ENCODE measurements around the gene IGFBP2. TPM values are rescaled to one million over a fixed set of nuclear protein-coding genes. Genes with fewer than 3 reads are reported as not detected.
"Not testable (repeated sequence)": the region's sequence is repeated elsewhere in the genome, so short reads cannot be mapped to it uniquely, and the experiment has no call there.

IGFBP2 gene
- total and polyA plus RNA-seq, 2 experiments from 2014 or later: 163 to 338 TPM

DNA sequence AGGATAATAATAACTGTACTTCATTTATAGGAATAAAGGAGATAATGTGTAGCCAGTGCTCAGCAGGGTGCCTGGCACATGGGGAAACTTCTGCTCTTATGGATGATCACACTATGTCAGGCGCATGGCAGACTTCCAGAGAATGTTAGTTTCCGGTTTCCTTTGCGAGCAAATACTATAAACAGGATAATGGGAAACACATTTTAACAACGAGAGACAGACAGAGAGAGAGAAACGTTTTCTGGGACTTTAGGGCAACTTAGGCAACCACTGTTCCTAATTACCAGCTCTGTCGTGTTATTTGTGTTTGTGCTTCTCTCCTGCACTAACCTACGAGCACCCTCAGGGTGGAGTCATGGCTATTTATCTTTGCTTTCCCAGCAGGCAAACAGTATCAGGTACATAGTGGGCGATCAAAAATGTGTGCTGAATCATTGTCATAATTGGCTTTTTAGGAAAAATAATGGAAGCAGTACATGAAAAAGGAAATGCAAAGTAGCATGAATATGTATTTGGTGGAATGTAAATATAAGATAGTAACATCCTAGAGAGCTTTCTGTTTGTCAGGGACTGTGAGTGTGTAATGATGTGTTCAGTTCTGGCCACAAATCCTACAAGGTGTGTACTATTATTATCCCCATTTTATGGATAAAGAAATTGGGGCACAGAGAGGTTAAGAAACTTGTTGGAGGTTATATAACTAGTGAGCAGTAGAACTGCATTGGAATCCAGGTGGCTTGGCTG, 36.8 kb upstream of the IGFBP2 start:
- Histone ChIP-seq H3K9me3 (ENCODE audit: low read depth) (no peaks in the 10 kb centered on the region), H3K36me3 (replicated peaks; ENCODE audit: insufficient read depth, low read depth) (no peaks in the 10 kb centered on the region), H3K79me2 (no peaks in the 10 kb centered on the region), H3K9me2 (replicated peaks; ENCODE audit: insufficient read depth) (no peaks in the 10 kb centered on the region), H4K20me1 (ENCODE audit: insufficient read depth, poor library complexity, severe bottlenecking) (no peaks in the 10 kb centered on the region), H3K4me2 (peak overlapping the region; percentile 43), H2AFZ (no peak overlapping the region), H3K4me1 (ENCODE audit: insufficient read depth) (no peaks in the 10 kb centered on the region), H3K27me3 (no peaks in the 10 kb centered on the region), H3K4me3 (no peak overlapping the region), H3K27ac (peak overlapping the region; percentile 26)
- peak; percentile 62 for DNase-seq (ENCODE audit: low spot score)
- no peak for TF ChIP-seq EZH2 (IDR thresholded peaks at IDR 0.05; ENCODE audit: borderline replicate concordance)
- TF ChIP-seq EZH2phosphoT487 (IDR thresholded peaks at IDR 0.05; ENCODE audit: low read depth, severe bottlenecking, unreplicated experiment): no peak
- no peak for TF ChIP-seq CTCF (IDR thresholded peaks at IDR 0.05; ENCODE audit: poor library complexity)
- 37% methylated on average over 8 of the region's 8 CpGs for WGBS (ENCODE audit: low lambda C conversion rate, missing lambda C conversion rate)

- Histone ChIP-seq H4K20me1 (ENCODE audit: insufficient read depth, poor library complexity, severe bottlenecking) (no peaks in the 10 kb centered on the region), H3K4me3 (no peak overlapping the region), H3K4me2 (peak overlapping the region; percentile 43), H3K27me3 (no peaks in the 10 kb centered on the region), H2AFZ (no peak overlapping the region), H3K36me3 (replicated peaks; ENCODE audit: insufficient read depth, low read depth) (no peaks in the 10 kb centered on the region), H3K4me1 (ENCODE audit: insufficient read depth) (no peaks in the 10 kb centered on the region), H3K9me2 (replicated peaks; ENCODE audit: insufficient read depth) (no peaks in the 10 kb centered on the region), H3K27ac (peak overlapping the region; percentile 26), H3K9me3 (ENCODE audit: low read depth) (no peaks in the 10 kb centered on the region), H3K79me2 (no peaks in the 10 kb centered on the region)
- 56% methylated on average over 5 of the region's 5 CpGs for WGBS (ENCODE audit: low lambda C conversion rate, missing lambda C conversion rate)
- TF ChIP-seq EZH2 (IDR thresholded peaks at IDR 0.05; ENCODE audit: borderline replicate concordance) (no peak), EZH2phosphoT487 (IDR thresholded peaks at IDR 0.05; ENCODE audit: low read depth, severe bottlenecking, unreplicated experiment) (no peak), CTCF (IDR thresholded peaks at IDR 0.05; ENCODE audit: poor library complexity) (no peak)
- no peak for DNase-seq (ENCODE audit: low spot score)
These were observed 36.2 kb upstream of the IGFBP2 start for GRCh38 chr2:216596980-216597509.

DNA sequence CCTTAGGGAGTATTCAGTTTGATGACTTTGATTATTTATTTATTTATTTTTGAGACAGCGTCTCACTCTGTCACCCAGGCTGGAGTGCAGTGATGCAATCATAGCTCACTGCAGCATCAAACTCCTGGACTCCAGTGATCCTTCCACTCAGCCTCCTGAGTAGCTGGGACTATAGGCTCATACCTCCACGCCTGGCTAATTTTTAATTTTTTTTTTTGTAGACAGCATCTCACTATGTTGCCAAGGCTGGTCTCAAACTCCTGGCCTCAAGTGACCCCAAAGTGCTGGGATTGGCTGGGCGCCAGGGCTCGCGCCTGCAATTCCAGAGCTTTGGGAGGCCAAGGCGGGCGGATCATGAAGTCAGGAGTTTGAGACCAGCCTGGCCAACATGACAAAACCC, 35.4 kb upstream of the IGFBP2 start:
- 80% methylated on average over 7 of the region's 7 CpGs for WGBS (ENCODE audit: low lambda C conversion rate, missing lambda C conversion rate)
- not testable (repeated sequence) for H3K79me2 ChIP-seq

GRCh38 chr2:216601632-216602409, 31.4 kb upstream of the IGFBP2 start:
- H3K4me3 ChIP-seq: no peak overlapping the region
- H4K20me1 ChIP-seq (ENCODE audit: insufficient read depth, poor library complexity, severe bottlenecking): no peaks in the 10 kb centered on the region
- no peak for TF ChIP-seq EZH2 (IDR thresholded peaks at IDR 0.05; ENCODE audit: borderline replicate concordance)
- TF ChIP-seq EZH2phosphoT487 (IDR thresholded peaks at IDR 0.05; ENCODE audit: low read depth, severe bottlenecking, unreplicated experiment): no peak
- no peak for TF ChIP-seq CTCF (IDR thresholded peaks at IDR 0.05; ENCODE audit: poor library complexity)
- H3K79me2 ChIP-seq: no peaks in the 10 kb centered on the region
- no peak overlapping the region for H2AFZ ChIP-seq
- no peak overlapping the region for H3K4me2 ChIP-seq
- H3K9me3 ChIP-seq (ENCODE audit: low read depth): no peaks in the 10 kb centered on the region
- no peaks in the 10 kb centered on the region for H3K9me2 ChIP-seq (replicated peaks; ENCODE audit: insufficient read depth)
- H3K27ac ChIP-seq: no peak overlapping the region
- H3K27me3 ChIP-seq: no peaks in the 10 kb centered on the region
- no peak for DNase-seq (ENCODE audit: low spot score)
- H3K4me1 ChIP-seq (ENCODE audit: insufficient read depth): peaks cover 8% of the 10 kb centered on the region
- 94% methylated on average over 12 of the region's 12 CpGs for WGBS (ENCODE audit: low lambda C conversion rate, missing lambda C conversion rate)
- H3K36me3 ChIP-seq (replicated peaks; ENCODE audit: insufficient read depth, low read depth): no peaks in the 10 kb centered on the region

More for the DNA sequence above, 35.4 kb upstream of the IGFBP2 start:
- H2AFZ ChIP-seq; H4K20me1 ChIP-seq (ENCODE audit: insufficient read depth, poor library complexity, severe bottlenecking); H3K4me3 ChIP-seq; H3K4me2 ChIP-seq; H3K27me3 ChIP-seq; H3K27ac ChIP-seq; H3K36me3 ChIP-seq (replicated peaks; ENCODE audit: insufficient read depth, low read depth); DNase-seq (ENCODE audit: low spot score); H3K9me3 ChIP-seq (ENCODE audit: low read depth); H3K9me2 ChIP-seq (replicated peaks; ENCODE audit: insufficient read depth); H3K4me1 ChIP-seq (ENCODE audit: insufficient read depth): not testable (repeated sequence)
